Stomach (tissue), 9 donors: ENCODE measurements around the gene PTPRM. TPM values are rescaled to one million over a fixed set of nuclear protein-coding genes. Genes with fewer than 3 reads are reported as not detected.

ENCODE experiments used
- DNase-seq, 2 donors: peaks; one replicate each; pipeline versions ENCODE4 v3.0.0 to v3.0.0-alpha.2; 2013 to 2019
- H3K27ac ChIP-seq, 5 donors: fragments of 200-600 bp in 4 of 5; sonication (generic) in 4 of 5; one replicate each; pipeline ENCODE4 v1.5.1; 2013 to 2019; ENCODE audit warnings: mild to moderate bottlenecking in 1 of 5, moderate library complexity in 1 of 5
- H3K27me3 ChIP-seq, 3 donors: fragments of 200-600 bp; sonication (generic); one replicate each; pipeline ENCODE4 v1.5.1; 2017 to 2019; ENCODE audit warnings: mixed run types in 1 of 3
- H3K36me3 ChIP-seq, 4 donors: fragments of 200-600 bp; sonication (generic); 1 replicate in 3 of 4; 2 replicates in 1 of 4; pipeline ENCODE4 v1.5.1; 2016 to 2019
- H3K4me1 ChIP-seq, 4 donors: fragments of 200-600 bp; sonication (generic); one replicate each; pipeline ENCODE4 v1.5.1; 2016 to 2019
- H3K4me3 ChIP-seq, 4 donors: fragments of 200-600 bp; sonication (generic) in 3 of 4; one replicate each; pipeline ENCODE4 v1.5.1; 2016 to 2019; ENCODE audit warnings: mild to moderate bottlenecking in 1 of 4
- H3K9me3 ChIP-seq, 4 donors: fragments of 200-600 bp; sonication (generic); one replicate each; pipeline ENCODE4 v1.5.1; 2016 to 2019
- CTCF ChIP-seq, 7 experiments: fragments of 450-650 bp in 4 of 7; fragments of 200-600 bp in 3 of 7; sonication (generic) in 3 of 7; IDR thresholded peaks; one replicate each; pipeline ENCODE4 v1.5.1; 2016 to 2019; ENCODE audit warnings: antibody characterized with exemption in 7 of 7, control low read depth in 2 of 7, mild to moderate bottlenecking in 1 of 7
- EP300 ChIP-seq: sonication (generic); formaldehyde crosslinking; IDR thresholded peaks from one replicate; pipeline ENCODE4 v1.6.1; 2017; ENCODE audit warnings: antibody characterized with exemption
- POLR2A ChIP-seq, 4 donors: fragments of 450-650 bp; IDR thresholded peaks; one replicate each; pipeline ENCODE4 v1.6.1; 2016; ENCODE audit warnings: antibody characterized with exemption in 4 of 4, control low read depth in 2 of 4, mild to moderate bottlenecking in 1 of 4, moderate library complexity in 1 of 4
- POLR2AphosphoS5 ChIP-seq, 3 donors: sonication (generic); formaldehyde crosslinking; IDR thresholded peaks; one replicate each; pipeline ENCODE4 v1.6.1; 2016; ENCODE audit warnings: antibody characterized with exemption in 3 of 3
- WGBS, 5 donors: extraction: QIAGEN DNeasy Blood & Tissue Kit in 3 of 5; methylation state at CpG; one replicate each; pipeline versions ENCODE4 v1.1.5 to v1.1.7; 2013 to 2018; 5-methylcytosine and 5-hydroxymethylcytosine counted together
- intact Hi-C: fragments of 100-400 bp; cut with DNase I; formaldehyde crosslinking; loops from one replicate; pipeline ENCODE4 v1.15.1; 2023; ENCODE audit warnings: low total_unique reads
- polyA plus RNA-seq, 3 donors: library from polyadenylated mRNA; stranded (reverse); fragments of 200-250 nt; gene quantifications; one replicate each; pipeline ENCODE4 v1.2.3, GENCODE V29; 2013
- total RNA-seq, 5 donors: library from RNA; depleted of rRNA; stranded (reverse); fragments of >200 nt; gene quantifications; one replicate each; pipeline versions ENCODE4 v1.1.0 to v1.2.3, GENCODE V29; 2014 to 2016
- donor health status: healthy with polysubstance abuse.
- donor health status: Bipolar disorder and iron deficiency.
- donor health status: healthy.

Gene PTPRM
- total and polyA plus RNA-seq, 8 donors: 7.5 to 246 (median 58.2) TPM

- WGBS, 5 donors: 71 to 100% (median 88%) methylated on average over 1 of the region's 1 CpG
- DNase-seq: peak in 1 of 2 donors; percentile 10
- intact Hi-C loops: no loop called here
- TF ChIP-seq CTCF (IDR thresholded peaks at IDR 0.05) (no peak), POLR2A (IDR thresholded peaks at IDR 0.05) (no peak), EP300 (no peak), POLR2AphosphoS5 (IDR thresholded peaks at IDR 0.05) (no peak)
- H3K4me3 ChIP-seq: no peak overlapping the region
- no peak overlapping the region for H3K27ac ChIP-seq
- H3K36me3 ChIP-seq: peaks cover 0 to 17% (median 1%) of the 10 kb centered on the region in 4 donors
- H3K9me3 ChIP-seq: no peaks in the 10 kb centered on the region
- H3K27me3 ChIP-seq: no peaks in the 10 kb centered on the region
- peaks cover 0 to 9% (median 0%) of the 10 kb centered on the region in 4 donors for H3K4me1 ChIP-seq
Observed at GRCh38 chr18:8260319-8260718, 693.2 kb downstream of the PTPRM start.

GRCh38 chr18:8260827-8261226, 693.7 kb downstream of the PTPRM start:
- TF ChIP-seq POLR2A (IDR thresholded peaks at IDR 0.05) (no peak), CTCF (IDR thresholded peaks at IDR 0.05) (no peak), EP300 (no peak), POLR2AphosphoS5 (IDR thresholded peaks at IDR 0.05) (no peak)
- Histone ChIP-seq H3K9me3 (no peaks in the 10 kb centered on the region), H3K4me1 (peaks cover 0 to 9% (median 0%) of the 10 kb centered on the region in 4 donors), H3K27ac (no peak overlapping the region), H3K36me3 (peaks cover 0 to 17% (median 1%) of the 10 kb centered on the region in 4 donors), H3K27me3 (no peaks in the 10 kb centered on the region), H3K4me3 (no peak overlapping the region)
- peak in 1 of 2 donors; percentile 43 for DNase-seq
- WGBS, 5 donors: 79 to 92% (median 87%) methylated on average over 9 of the region's 9 CpGs
- intact Hi-C loops: no loop called here

GRCh38 chr18:8261651-8262091, 694.6 kb downstream of the PTPRM start:
- intact Hi-C loops: no loop called here
- 93 to 96% (median 94%) methylated on average over 7 of the region's 7 CpGs for WGBS, 5 donors
- Histone ChIP-seq H3K27ac (no peak overlapping the region), H3K4me3 (no peak overlapping the region), H3K27me3 (no peaks in the 10 kb centered on the region), H3K36me3 (peaks cover 0 to 17% (median 1%) of the 10 kb centered on the region in 4 donors), H3K9me3 (no peaks in the 10 kb centered on the region), H3K4me1 (peaks cover 0 to 9% (median 0%) of the 10 kb centered on the region in 4 donors)
- TF ChIP-seq CTCF (IDR thresholded peaks at IDR 0.05) (no peak), EP300 (no peak), POLR2A (IDR thresholded peaks at IDR 0.05) (no peak), POLR2AphosphoS5 (IDR thresholded peaks at IDR 0.05) (no peak)
- no peak for DNase-seq

- no peak for TF ChIP-seq EP300
- no peak for TF ChIP-seq POLR2A (IDR thresholded peaks at IDR 0.05)
- TF ChIP-seq POLR2AphosphoS5 (IDR thresholded peaks at IDR 0.05): no peak
- TF ChIP-seq CTCF (IDR thresholded peaks at IDR 0.05): no peak
- WGBS, 5 donors: 81 to 87% (median 84%) methylated on average over 6 of the region's 6 CpGs
- no peak overlapping the region for H3K27ac ChIP-seq
Observed at GRCh38 chr18:8262221-8262620, 695.1 kb downstream of the PTPRM start.

More at GRCh38 chr18:8262221-8262620, 695.1 kb downstream of the PTPRM start:
- Histone ChIP-seq H3K36me3 (peaks cover 0 to 13% (median 1%) of the 10 kb centered on the region in 4 donors), H3K4me3 (no peak overlapping the region), H3K4me1 (peaks cover 0 to 9% (median 0%) of the 10 kb centered on the region in 4 donors), H3K27me3 (no peaks in the 10 kb centered on the region), H3K9me3 (no peaks in the 10 kb centered on the region)
- DNase-seq: no peak
- intact Hi-C loops: no loop called here
